GM12864 (cell line): ENCODE data around the gene PTGES3L.

Experiments used
- DNase-seq: peaks from one replicate; pipeline ENCODE4 v3.0.0-alpha.2; 2011; ENCODE audit warnings: low read depth
- H3K4me3 ChIP-seq: 2 replicates; pipeline ENCODE4 v1.5.1; 2011; ENCODE audit warnings: mild to moderate bottlenecking, low read depth, low read length, control low read depth
- TF ChIP-seq, protein P1 (sequence below): IDR thresholded peaks from 2 replicates; pipeline ENCODE4 v1.5.1; 2011; ENCODE audit warnings: low read depth, mild to moderate bottlenecking, moderate library complexity, low read length, control low read depth, inconsistent platforms; ENCODE audit errors: missing control alignments

Gene PTGES3L

DNA sequence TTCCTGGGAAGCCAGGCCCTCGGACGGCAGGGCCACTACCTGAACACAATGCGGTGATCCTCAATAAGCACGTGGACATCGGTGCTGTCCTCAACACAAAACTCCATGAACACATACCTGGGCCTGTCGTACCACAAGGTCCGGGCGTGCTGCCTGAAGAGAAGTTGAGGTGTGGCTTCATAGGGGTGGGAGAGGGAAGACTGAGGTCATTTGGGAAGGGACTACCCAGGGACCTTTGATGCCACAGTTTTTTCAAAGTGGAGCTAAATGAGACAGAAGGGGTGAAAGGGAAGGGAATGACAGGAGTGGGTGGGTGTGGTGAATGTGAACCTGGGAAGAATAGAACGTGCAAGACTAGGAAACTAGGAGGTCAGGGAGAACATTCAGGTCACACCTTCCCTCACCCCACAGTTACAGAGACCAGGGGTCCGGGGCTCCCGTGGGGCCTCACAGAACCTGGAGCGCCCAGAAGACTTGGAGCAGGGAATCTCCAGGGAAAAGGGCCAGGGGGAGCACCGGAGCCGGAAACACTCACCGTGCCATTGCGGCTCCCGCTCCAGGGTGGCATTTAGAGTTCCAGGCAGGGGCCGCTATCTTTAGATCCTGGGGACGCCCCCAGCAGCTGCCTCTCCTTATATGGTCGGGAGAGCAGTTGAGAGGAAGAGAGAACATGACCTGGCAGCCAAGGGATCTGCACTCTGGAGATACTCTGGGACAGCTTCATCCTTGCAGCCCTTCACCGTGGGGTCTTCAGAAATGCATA, at the start of gene PTGES3L:
Gene PTGES3L, minus strand, starts transcription at position 570 of the 763 bp plus-strand sequence. Its CDS starts 27 bp downstream, at position 543.
- no peak for DNase-seq
- TF ChIP-seq, protein P1, sequence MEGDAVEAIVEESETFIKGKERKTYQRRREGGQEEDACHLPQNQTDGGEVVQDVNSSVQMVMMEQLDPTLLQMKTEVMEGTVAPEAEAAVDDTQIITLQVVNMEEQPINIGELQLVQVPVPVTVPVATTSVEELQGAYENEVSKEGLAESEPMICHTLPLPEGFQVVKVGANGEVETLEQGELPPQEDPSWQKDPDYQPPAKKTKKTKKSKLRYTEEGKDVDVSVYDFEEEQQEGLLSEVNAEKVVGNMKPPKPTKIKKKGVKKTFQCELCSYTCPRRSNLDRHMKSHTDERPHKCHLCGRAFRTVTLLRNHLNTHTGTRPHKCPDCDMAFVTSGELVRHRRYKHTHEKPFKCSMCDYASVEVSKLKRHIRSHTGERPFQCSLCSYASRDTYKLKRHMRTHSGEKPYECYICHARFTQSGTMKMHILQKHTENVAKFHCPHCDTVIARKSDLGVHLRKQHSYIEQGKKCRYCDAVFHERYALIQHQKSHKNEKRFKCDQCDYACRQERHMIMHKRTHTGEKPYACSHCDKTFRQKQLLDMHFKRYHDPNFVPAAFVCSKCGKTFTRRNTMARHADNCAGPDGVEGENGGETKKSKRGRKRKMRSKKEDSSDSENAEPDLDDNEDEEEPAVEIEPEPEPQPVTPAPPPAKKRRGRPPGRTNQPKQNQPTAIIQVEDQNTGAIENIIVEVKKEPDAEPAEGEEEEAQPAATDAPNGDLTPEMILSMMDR = no peak
- H3K4me3 ChIP-seq = peak within 1 kb of the TSS; percentile 88

DNA sequence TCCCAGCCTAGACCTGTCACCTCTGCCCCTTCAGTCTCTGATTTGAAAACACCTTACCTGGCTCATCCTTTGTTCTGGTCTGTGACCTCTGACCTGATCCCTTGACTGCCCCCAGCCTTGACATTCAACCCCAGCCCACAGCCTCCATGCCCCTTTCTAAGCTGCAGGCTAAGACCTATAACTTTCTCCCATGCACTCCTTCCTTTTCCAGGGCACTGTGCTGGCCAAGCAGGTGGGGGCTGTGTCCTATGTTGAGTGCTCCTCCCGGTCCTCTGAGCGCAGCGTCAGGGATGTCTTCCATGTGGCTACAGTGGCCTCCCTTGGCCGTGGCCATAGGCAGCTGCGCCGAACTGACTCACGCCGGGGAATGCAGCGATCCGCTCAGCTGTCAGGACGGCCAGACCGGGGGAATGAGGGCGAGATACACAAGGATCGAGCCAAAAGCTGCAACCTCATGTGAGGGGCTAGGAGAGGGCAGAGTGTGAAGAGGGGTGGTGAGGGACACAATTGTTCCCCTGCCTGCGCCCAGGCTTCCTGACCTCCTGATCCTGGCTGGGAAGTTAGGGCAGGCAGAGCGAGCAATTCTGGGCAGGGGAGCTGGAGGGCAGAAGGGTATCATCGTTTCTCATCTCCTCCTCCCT, 48.5 kb upstream of the PTGES3L start:
- TF ChIP-seq, protein P1 = no peak
- no peak overlapping the region for H3K4me3 ChIP-seq
- DNase-seq = no peak

DNA sequence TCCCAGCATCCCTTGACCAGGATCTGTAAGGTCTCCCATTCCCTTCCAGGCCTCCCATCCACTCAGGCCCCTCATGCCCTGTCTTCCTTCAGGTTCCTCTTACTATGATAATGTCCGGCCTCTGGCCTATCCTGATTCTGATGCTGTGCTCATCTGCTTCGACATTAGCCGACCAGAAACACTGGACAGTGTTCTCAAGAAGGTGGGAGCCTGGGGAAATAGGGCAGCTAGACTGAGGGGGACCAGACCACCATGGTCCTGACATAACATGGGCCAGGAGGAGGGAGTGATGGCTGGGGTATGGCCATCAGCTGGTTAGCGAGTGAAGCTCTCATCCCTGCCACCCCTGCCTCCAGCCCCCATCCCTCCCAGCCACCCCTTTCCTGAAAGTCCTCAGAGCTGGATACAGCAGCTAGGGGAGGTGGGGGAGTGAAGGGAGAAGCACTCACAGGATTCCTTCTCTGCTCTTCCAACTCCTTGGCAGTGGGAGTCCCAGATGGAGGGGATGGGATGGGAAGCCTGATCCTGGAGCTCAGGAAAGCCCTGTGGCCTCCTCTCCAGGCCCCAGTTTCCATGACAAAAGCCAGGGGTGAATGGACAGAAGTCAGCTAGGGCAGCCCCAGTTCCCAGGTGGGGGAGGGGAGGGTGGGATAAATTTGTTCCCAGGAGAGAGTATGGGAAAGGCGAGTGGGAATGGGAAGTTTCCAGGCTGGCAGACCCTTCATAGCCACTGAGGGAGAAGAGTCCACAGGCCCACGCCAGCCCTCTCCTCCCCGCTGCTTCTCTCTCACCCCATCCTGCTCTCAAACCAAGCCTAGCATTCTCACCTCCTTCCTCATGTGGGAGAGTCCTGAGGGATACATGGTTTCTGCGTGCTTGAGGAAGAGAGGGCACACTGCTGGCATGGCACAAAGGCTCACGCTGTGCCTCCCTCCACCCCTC, 47.5 kb upstream of the PTGES3L start:
- no peak for DNase-seq
- H3K4me3 ChIP-seq = no peak overlapping the region

DNA sequence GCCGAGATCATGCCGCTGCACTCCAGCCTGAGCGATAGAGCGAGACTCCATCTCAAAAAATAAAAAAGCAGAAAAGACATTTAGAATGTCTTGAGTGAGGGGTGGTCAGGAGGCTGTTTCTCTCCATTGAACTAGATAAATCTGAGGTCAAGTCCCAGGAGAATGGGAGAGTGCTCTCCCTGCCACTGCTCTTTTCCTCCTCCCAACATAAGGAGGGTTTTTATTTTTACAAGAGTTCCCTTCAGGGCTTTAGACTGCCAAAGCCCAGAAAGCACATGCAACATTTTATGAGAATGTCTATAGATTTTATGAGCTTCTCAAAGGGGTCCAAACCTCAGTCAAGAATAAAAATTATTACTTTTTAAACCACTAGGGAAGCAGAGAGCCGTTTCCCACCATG, 46.7 kb upstream of the PTGES3L start:
- TF ChIP-seq, protein P1 = no peak
- no peak overlapping the region for H3K4me3 ChIP-seq
- DNase-seq = no peak

More for the DNA sequence above, 47.5 kb upstream of the PTGES3L start:
- TF ChIP-seq, protein P1 = no peak

DNA sequence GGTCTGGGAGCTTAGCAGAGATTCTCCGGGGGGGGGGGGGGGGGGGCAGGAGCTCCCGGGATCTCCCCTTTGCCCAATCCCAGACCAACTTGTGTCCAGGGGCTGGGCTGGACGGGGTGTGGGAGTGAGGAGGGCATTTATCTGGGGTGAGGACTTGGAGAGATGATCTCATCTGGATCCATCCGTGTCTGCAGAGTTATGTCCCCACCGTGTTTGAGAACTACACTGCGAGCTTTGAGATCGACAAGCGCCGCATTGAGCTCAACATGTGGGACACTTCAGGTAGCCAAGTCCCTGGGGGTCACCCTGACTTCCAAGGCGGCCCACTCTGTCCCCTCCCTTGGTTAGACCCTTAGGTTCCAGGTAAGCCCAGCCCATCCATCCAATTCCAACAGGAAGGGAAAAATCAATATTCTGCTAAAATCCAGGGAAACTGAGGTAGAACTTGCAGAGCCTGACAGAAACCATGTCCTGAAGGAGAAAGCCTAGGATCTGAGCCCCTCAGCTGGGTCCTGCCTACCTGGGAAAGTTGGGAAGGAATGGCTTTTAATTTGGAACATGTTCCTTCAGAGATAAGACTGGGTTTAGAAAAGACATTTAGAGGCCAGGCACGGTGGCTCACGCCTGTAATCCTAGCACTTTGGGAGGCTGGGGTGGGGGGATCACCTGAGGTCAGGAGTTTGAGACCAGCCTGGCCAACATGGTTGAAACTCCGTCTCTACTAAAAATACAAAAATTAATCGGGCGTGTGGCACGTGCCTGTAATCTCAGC, 46.1 kb upstream of the PTGES3L start:
- TF ChIP-seq, protein P1 = no peak
- H3K4me3 ChIP-seq = no peak overlapping the region
- DNase-seq = no peak

DNA sequence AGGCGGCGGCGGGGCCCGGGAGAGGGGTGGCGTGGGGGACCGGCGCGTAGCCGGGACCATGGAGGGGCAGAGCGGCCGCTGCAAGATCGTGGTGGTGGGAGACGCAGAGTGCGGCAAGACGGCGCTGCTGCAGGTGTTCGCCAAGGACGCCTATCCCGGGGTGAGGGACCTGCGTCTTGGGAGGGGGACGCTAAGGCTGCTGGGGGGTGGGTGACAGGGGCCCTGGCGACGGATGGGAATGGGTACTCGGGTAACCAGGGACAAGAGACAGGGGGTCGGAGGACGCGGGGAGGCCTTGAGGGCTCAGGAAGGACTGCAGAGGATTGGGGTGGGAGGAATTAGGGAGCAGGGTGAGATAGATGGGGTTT, 45.4 kb upstream of the PTGES3L start:
- no peak for DNase-seq
- H3K4me3 ChIP-seq = no peak overlapping the region
- TF ChIP-seq, protein P1 = no peak
